Pulmonary artery endothelial cell (primary cell): Measurements from ENCODE around the gene CXCR5. TPM values are rescaled to one million over a fixed set of nuclear protein-coding genes. Genes with fewer than 3 reads are reported as not detected.
"Not testable (repeated sequence)": the region's sequence is repeated elsewhere in the genome, so short reads cannot be mapped to it uniquely, and the experiment has no call there.

Experiments
- DNase-seq: peaks from one replicate; pipeline ENCODE4 v3.0.0-alpha.2; 2011; ENCODE audit warnings: low read depth, low spot score
- total RNA-seq: library from RNA; depleted of rRNA; stranded (reverse); fragments of >200 nt; gene quantifications from 2 replicates; pipeline ENCODE4 v1.2.3, GENCODE V29; 2014

The CXCR5 gene
- not detected in 2 replicates for total RNA-seq

- DNase-seq = no peak
Measured at GRCh38 chr11:118883368-118884071, at the start of gene CXCR5. TSS of gene CXCR5 (plus strand) at chr11:118883892. CDS start at chr11:118883942, 50 bp downstream.

GRCh38 chr11:118834427-118835028, 49.2 kb upstream of the CXCR5 start:
- no peak for DNase-seq

- no peak for DNase-seq
Measured at GRCh38 chr11:118837868-118838267, 45.8 kb upstream of the CXCR5 start.

- no peak for DNase-seq
Measured at GRCh38 chr11:118838905-118839553, 44.7 kb upstream of the CXCR5 start.

GRCh38 chr11:118841469-118842242, 42.0 kb upstream of the CXCR5 start:
- no peak for DNase-seq

- no peak for DNase-seq
Measured at GRCh38 chr11:118842369-118842768, 41.3 kb upstream of the CXCR5 start.

GRCh38 chr11:118842843-118843242, 40.8 kb upstream of the CXCR5 start:
- not testable (repeated sequence) for DNase-seq

- no peak for DNase-seq
Measured at GRCh38 chr11:118843565-118843964, 40.1 kb upstream of the CXCR5 start.

GRCh38 chr11:118845369-118845768, 38.3 kb upstream of the CXCR5 start:
- no peak for DNase-seq

GRCh38 chr11:118846181-118846935, 37.3 kb upstream of the CXCR5 start:
- no peak for DNase-seq

GRCh38 chr11:118849825-118850224, 33.9 kb upstream of the CXCR5 start:
- no peak for DNase-seq

- DNase-seq = no peak
Measured at GRCh38 chr11:118851970-118852369, 31.7 kb upstream of the CXCR5 start.

GRCh38 chr11:118853678-118854077, 30.0 kb upstream of the CXCR5 start:
- no peak for DNase-seq

- no peak for DNase-seq
Measured at GRCh38 chr11:118856314-118856713, 27.4 kb upstream of the CXCR5 start.

- DNase-seq = no peak
Measured at GRCh38 chr11:118857385-118857784, 26.3 kb upstream of the CXCR5 start.

GRCh38 chr11:118859973-118860372, 23.7 kb upstream of the CXCR5 start:
- DNase-seq = no peak

GRCh38 chr11:118868659-118869058, 15.0 kb upstream of the CXCR5 start:
- DNase-seq = no peak

- DNase-seq = no peak
Measured at GRCh38 chr11:118870396-118871343, 13.0 kb upstream of the CXCR5 start.

- DNase-seq = no peak
Measured at GRCh38 chr11:118872403-118872821, 11.3 kb upstream of the CXCR5 start.

- no peak for DNase-seq
Measured at GRCh38 chr11:118873804-118874203, 9.9 kb upstream of the CXCR5 start.
